ENCODE measurements around the gene GPRC5C. TPM values are rescaled to one million over a fixed set of nuclear protein-coding genes. Genes with fewer than 3 reads are reported as not detected.

The GPRC5C gene
- total and polyA plus RNA-seq, 7 donors: 6.1 to 78.1 (median 16.9) TPM

GRCh38 chr17:74457820-74458166 lies 25.9 kb downstream of the GPRC5C start:
- TF ChIP-seq CTCF (IDR thresholded peaks at IDR 0.05): no peak
- no peak for TF ChIP-seq EP300 (IDR thresholded peaks at IDR 0.05)
- TF ChIP-seq POLR2AphosphoS5 (IDR thresholded peaks at IDR 0.05): no peak
- TF ChIP-seq POLR2A (IDR thresholded peaks at IDR 0.05): no peak
- Histone ChIP-seq H3K36me3 (no peaks in the 10 kb centered on the region), H3K27me3 (no peaks in the 10 kb centered on the region), H3K27ac (no peak overlapping the region), H3K4me3 (no peak overlapping the region), H3K9me3 (no peaks in the 10 kb centered on the region), H3K4me1 (peaks cover 0 to 29% (median 23%) of the 10 kb centered on the region in 4 donors)
- no peak for DNase-seq
- 31 to 45% methylated on average over 6 of the region's 6 CpGs for WGBS, 2 donors
- intact Hi-C loops (cut with DNase I): loop anchor here (1.0 to 5.0 kb wide), 2 partner anchors 78 to 255 kb away; partner anchors contain the start of gene RPL38

GRCh38 chr17:74458835-74459234 lies 26.9 kb downstream of the GPRC5C start:
- no peak for DNase-seq
- Histone ChIP-seq H3K27me3 (peaks cover 0 to 7% (median 0%) of the 10 kb centered on the region in 3 donors), H3K4me3 (no peak overlapping the region), H3K27ac (no peak overlapping the region), H3K9me3 (no peaks in the 10 kb centered on the region), H3K4me1 (peaks cover 0 to 20% (median 15%) of the 10 kb centered on the region in 4 donors), H3K36me3 (no peaks in the 10 kb centered on the region)
- 52 to 84% methylated on average over 3 of the region's 3 CpGs for WGBS, 2 donors
- TF ChIP-seq EP300 (IDR thresholded peaks at IDR 0.05): no peak
- TF ChIP-seq CTCF (IDR thresholded peaks at IDR 0.05): no peak
- no peak for TF ChIP-seq POLR2AphosphoS5 (IDR thresholded peaks at IDR 0.05)
- no peak for TF ChIP-seq POLR2A (IDR thresholded peaks at IDR 0.05)
- intact Hi-C loops (cut with DNase I): loop anchor here (5.0 kb wide), 1 partner anchor 257 kb away; the partner anchor contains the start of gene RPL38

GRCh38 chr17:74459622-74460021 lies 27.7 kb downstream of the GPRC5C start:
- TF ChIP-seq POLR2A (IDR thresholded peaks at IDR 0.05) (no peak), EP300 (IDR thresholded peaks at IDR 0.05) (no peak), POLR2AphosphoS5 (IDR thresholded peaks at IDR 0.05) (no peak), CTCF (IDR thresholded peaks at IDR 0.05) (no peak)
- intact Hi-C loops (cut with DNase I): loop anchor here (5.0 kb wide), 1 partner anchor 257 kb away; the partner anchor contains the start of gene RPL38
- Histone ChIP-seq H3K36me3 (no peaks in the 10 kb centered on the region), H3K27ac (no peak overlapping the region), H3K27me3 (peaks cover 0 to 7% (median 0%) of the 10 kb centered on the region in 3 donors), H3K4me1 (peaks cover 0 to 14% (median 9%) of the 10 kb centered on the region in 4 donors), H3K4me3 (no peak overlapping the region), H3K9me3 (no peaks in the 10 kb centered on the region)
- 80 to 85% methylated on average over 7 of the region's 7 CpGs for WGBS, 2 donors
- no peak for DNase-seq

- no peak for DNase-seq
- intact Hi-C loops (cut with DNase I): no loop called here
These were observed 28.4 kb downstream of the GPRC5C start for GRCh38 chr17:74460241-74460640.

More at GRCh38 chr17:74460241-74460640, 28.4 kb downstream of the GPRC5C start:
- WGBS, 2 donors: 83 to 89% methylated on average over 2 of the region's 2 CpGs
- Histone ChIP-seq H3K27ac (no peak overlapping the region), H3K36me3 (no peaks in the 10 kb centered on the region), H3K27me3 (peaks cover 0 to 7% (median 0%) of the 10 kb centered on the region in 3 donors), H3K4me1 (peaks cover 0 to 10% (median 6%) of the 10 kb centered on the region in 4 donors), H3K4me3 (no peak overlapping the region), H3K9me3 (no peaks in the 10 kb centered on the region)
- TF ChIP-seq CTCF (IDR thresholded peaks at IDR 0.05) (no peak), EP300 (IDR thresholded peaks at IDR 0.05) (no peak)
